Glutamatergic neuron (in vitro differentiated cells): ENCODE results near the gene ZNF423. TPM values are rescaled to one million over a fixed set of nuclear protein-coding genes. Genes with fewer than 3 reads are reported as not detected.

Experiments
- DNase-seq: peaks from one replicate; pipeline ENCODE4 v3.0.0; 2022
- H3K27ac Mint-ChIP-seq: one replicate; pipeline ENCODE4 v1.8.0; 2020; ENCODE audit warnings: mild to moderate bottlenecking, mixed read lengths, inconsistent platforms; ENCODE audit not compliant: unreplicated experiment
- H3K27me3 Mint-ChIP-seq: one replicate; pipeline ENCODE4 v1.8.0; 2020; ENCODE audit warnings: mild to moderate bottlenecking, moderate library complexity, mixed read lengths, inconsistent platforms; ENCODE audit not compliant: unreplicated experiment
- H3K36me3 Mint-ChIP-seq: one replicate; pipeline ENCODE4 v1.8.0; 2020; ENCODE audit warnings: mild to moderate bottlenecking, mixed read lengths, inconsistent platforms; ENCODE audit not compliant: unreplicated experiment
- H3K4me1 Mint-ChIP-seq: one replicate; pipeline ENCODE4 v1.8.0; 2020; ENCODE audit warnings: mild to moderate bottlenecking, low read depth, mixed read lengths, inconsistent platforms; ENCODE audit not compliant: unreplicated experiment
- H3K4me3 Mint-ChIP-seq: one replicate; pipeline ENCODE4 v1.8.0; 2020; ENCODE audit warnings: mild to moderate bottlenecking, mixed read lengths, inconsistent platforms; ENCODE audit not compliant: unreplicated experiment
- H3K9me3 Mint-ChIP-seq: one replicate; pipeline ENCODE4 v1.8.0; 2020; ENCODE audit warnings: mild to moderate bottlenecking, moderate library complexity, mixed read lengths, inconsistent platforms; ENCODE audit not compliant: unreplicated experiment
- total RNA-seq: library from RNA; stranded (reverse); fragmentation: NEBNext Ultra II Directional; extraction: Animal tissue kit (Norgen Biotek cat#: 25700); gene quantifications from one replicate; pipeline ENCODE4 v1.2.1, GENCODE V29; 2021; ENCODE audit not compliant: unreplicated experiment
- TF ChIP-seq, protein P1 (sequence below): fragments of 200-600 bp; sonication (generic); IDR thresholded peaks from one replicate; pipeline ENCODE4 v1.5.0; 2021; ENCODE audit not compliant: partially characterized antibody, unreplicated experiment

Gene ZNF423
- total RNA-seq, 1 donor from 2014 or later: 149 TPM

DNA sequence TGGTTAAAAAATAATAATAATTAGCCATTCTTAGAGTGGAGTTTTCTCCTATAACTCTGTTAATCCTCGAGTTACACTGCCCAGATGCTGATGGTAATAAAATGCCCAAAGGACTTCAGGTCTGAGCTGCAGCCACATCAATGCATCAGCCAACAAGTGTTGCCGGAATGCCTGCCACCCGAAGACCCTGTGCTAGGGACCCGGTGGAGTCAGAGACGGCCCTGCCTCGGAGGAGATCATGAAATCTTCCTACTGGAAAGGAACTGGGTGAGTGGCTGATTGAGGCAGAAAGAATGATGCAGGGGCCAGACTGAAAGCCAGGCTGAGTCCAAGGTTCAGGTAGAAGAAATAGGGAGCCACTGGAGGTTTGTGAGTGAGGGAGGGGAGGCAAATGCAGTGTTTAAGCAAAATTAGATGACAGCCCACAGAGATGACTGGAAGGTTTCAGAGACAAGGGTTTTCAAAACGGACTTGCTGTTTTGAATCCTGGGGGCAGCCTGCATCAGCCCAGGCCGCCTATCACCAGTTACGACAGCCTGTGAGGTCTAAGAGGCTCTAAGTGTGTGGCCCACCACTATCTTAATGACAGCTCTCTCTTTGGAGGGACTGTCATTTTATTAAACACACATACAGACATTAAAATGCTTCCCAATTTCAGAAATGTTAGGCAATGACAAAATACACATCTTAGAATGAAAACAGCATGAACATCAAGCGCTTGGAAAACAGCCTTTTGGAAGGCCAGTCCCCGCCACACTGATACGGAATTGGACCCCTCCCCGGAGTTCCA, 100.0 kb downstream of the ZNF423 start:
- Mint-ChIP-seq H3K36me3 (no peaks in the 10 kb centered on the region), H3K4me1 (peaks cover 30% of the 10 kb centered on the region), H3K27ac (peak overlapping the region; percentile 22), H3K9me3 (peaks cover 5% of the 10 kb centered on the region), H3K27me3 (peaks cover 9% of the 10 kb centered on the region), H3K4me3 (no peak overlapping the region)
- TF ChIP-seq, protein P1, sequence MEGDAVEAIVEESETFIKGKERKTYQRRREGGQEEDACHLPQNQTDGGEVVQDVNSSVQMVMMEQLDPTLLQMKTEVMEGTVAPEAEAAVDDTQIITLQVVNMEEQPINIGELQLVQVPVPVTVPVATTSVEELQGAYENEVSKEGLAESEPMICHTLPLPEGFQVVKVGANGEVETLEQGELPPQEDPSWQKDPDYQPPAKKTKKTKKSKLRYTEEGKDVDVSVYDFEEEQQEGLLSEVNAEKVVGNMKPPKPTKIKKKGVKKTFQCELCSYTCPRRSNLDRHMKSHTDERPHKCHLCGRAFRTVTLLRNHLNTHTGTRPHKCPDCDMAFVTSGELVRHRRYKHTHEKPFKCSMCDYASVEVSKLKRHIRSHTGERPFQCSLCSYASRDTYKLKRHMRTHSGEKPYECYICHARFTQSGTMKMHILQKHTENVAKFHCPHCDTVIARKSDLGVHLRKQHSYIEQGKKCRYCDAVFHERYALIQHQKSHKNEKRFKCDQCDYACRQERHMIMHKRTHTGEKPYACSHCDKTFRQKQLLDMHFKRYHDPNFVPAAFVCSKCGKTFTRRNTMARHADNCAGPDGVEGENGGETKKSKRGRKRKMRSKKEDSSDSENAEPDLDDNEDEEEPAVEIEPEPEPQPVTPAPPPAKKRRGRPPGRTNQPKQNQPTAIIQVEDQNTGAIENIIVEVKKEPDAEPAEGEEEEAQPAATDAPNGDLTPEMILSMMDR: no peak
- DNase-seq: no peak

DNA sequence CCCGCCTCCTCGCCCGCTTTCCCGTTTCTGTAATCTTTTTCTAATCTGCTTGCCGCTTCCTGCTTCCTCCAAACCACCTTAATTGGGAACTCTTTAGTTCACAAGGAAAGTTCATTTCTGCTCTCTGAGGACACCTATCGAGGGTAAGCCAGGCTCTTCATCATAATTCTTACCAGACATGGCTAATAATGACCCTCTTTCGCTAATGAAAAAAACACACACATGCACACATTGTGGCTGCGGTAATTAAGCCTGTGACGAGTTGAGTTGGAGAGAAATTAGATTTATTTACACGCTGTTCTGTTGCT, 100.6 kb downstream of the ZNF423 start:
- Mint-ChIP-seq H3K36me3 (no peaks in the 10 kb centered on the region), H3K4me1 (peaks cover 35% of the 10 kb centered on the region), H3K4me3 (peak overlapping the region; percentile 68), H3K27me3 (peaks cover 7% of the 10 kb centered on the region), H3K27ac (no peak overlapping the region), H3K9me3 (peaks cover 7% of the 10 kb centered on the region)
- no peak for DNase-seq
- TF ChIP-seq, protein P1: no peak

DNA sequence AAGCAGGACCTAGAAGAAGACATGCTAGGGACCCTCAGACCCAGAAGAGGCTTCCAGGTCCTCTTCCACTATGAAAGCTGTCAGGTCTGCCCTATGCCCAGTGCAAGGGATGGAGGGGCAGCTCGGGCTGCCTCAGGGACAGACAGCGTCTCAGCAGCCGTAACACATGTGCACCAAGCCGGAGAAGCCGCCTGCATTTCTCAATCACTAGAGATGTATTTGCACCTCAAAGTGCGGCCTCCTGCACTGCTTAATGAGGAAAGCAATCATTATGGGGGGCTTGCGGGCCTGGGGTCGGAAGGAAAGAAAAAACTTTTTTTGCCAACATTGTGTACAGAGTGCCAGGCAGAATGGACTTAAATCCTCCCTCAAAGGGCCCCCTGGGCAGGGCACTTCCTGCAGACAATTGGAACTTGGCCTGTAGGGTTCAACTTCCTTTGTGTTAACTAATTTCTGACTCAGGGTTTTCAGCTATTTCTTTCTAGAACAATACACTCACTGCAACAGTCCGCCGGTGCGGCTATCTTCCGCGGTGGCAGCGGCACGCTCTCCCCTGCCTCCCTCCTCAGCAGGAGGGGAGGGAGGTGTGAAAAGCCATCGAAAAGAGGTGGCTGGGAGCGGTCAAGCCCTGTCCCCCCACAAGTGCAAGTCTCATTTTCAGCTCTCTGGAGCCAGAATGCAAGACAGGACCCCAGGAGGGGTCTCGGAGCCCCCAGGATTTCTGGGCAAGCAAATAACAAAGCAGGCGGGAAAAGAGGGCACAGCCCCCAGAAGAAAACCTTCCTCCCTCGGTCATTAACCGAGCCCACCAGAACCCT, 101.2 kb downstream of the ZNF423 start:
- peak overlapping the region; percentile 68 for H3K4me3 Mint-ChIP-seq
- peaks cover 7% of the 10 kb centered on the region for H3K27me3 Mint-ChIP-seq
- peak; percentile 29 for DNase-seq
- H3K27ac Mint-ChIP-seq: no peak overlapping the region
- peaks cover 9% of the 10 kb centered on the region for H3K9me3 Mint-ChIP-seq
- TF ChIP-seq, protein P1: no peak
- H3K36me3 Mint-ChIP-seq: no peaks in the 10 kb centered on the region
- peaks cover 40% of the 10 kb centered on the region for H3K4me1 Mint-ChIP-seq

DNA sequence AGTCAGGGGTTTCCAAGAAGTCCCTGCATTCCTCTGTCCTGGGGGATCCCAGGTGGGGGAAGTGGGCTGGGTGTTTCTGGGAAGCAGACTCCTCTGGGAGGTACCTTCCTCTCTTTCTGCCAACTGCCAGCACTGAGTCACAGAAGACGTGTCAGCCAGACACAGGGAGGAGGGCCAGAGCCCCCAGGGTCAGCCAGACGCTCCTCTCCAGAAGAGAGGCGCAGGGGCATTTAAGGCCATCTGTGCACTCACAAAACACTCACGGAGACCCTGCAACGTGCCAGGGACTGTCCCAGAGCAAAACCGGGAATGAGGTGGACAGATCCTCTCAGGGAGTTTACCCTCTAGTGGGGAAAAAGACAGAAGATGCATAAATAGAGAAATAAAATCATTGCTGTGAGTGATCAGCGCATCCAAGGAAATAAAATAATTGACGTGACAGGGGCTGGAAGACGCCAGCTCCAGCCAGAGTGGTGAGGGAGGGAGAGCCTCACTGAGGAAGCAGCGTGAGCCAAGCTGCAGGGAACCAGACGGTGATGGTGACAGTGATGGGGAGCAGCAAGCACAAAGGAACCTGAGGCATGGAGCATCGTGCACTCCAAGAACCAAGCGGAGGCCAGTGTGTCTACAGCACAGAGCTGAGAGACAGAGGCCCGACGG, 105.4 kb downstream of the ZNF423 start:
- Mint-ChIP-seq H3K9me3 (peaks cover 13% of the 10 kb centered on the region), H3K27ac (peak overlapping the region; percentile 98), H3K4me1 (peaks cover 60% of the 10 kb centered on the region), H3K36me3 (no peaks in the 10 kb centered on the region), H3K4me3 (peak overlapping the region; percentile 66), H3K27me3 (peaks cover 15% of the 10 kb centered on the region)
- DNase-seq: peak; percentile 55
- TF ChIP-seq, protein P1: no peak
